ENCODE measurements around the gene FPGS.

The FPGS gene

DNA sequence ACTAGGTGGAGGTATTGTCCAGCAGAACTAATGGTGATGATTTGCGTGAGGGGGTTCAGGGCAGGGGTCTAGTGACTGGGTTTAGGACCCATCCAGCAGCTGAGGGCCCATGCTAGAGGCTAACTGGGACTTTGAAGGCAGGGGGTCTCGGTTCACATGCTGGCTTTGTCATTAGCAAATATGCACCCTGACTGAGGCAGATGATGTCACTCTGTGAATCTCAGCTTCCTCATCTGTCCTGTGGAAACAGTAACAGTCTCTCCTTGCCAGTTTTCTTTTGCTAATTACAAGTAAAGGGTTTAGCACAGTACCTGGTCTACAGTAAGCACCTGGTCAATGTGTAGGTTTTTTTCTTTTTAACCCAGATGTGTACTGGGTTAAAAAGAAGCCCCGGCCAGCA lies 29.4 kb upstream of the FPGS start:
- H3K56ac ChIP-seq (ENCODE audit: low read length): no peak overlapping the region
- no peak overlapping the region for H4K5ac ChIP-seq (ENCODE audit: low read length)
- H2BK15ac ChIP-seq (replicated peaks; ENCODE audit: low read depth): no peak overlapping the region
- H3K18ac ChIP-seq (ENCODE audit: low read length): no peak overlapping the region
- H3K4me2 ChIP-seq (ENCODE audit: low read length): no peak overlapping the region
- H3K4ac ChIP-seq (ENCODE audit: low read depth, low read length): no peak overlapping the region
- no peak overlapping the region for H3K4me3 ChIP-seq (ENCODE audit: low read length)
- DNase-seq: no peak
- H2BK120ac ChIP-seq (ENCODE audit: low read depth, low read length): no peak overlapping the region
- peaks cover 6% of the 10 kb centered on the region for H3K4me1 ChIP-seq (ENCODE audit: control insufficient read depth, low read depth, low read length)
- no peak overlapping the region for H2BK5ac ChIP-seq (ENCODE audit: low read length)
- H3K27me3 ChIP-seq (ENCODE audit: insufficient read depth, low read length, poor library complexity): no peaks in the 10 kb centered on the region
- no peaks in the 10 kb centered on the region for H3K79me1 ChIP-seq (ENCODE audit: low read length)
- no peaks in the 10 kb centered on the region for H3K36me3 ChIP-seq (ENCODE audit: control insufficient read depth, insufficient read depth, low read length)
- no peaks in the 10 kb centered on the region for H3K79me2 ChIP-seq (ENCODE audit: control insufficient read depth, insufficient read depth, low read length)
- H4K8ac ChIP-seq (ENCODE audit: low read depth, low read length): no peak overlapping the region
- H3K9ac ChIP-seq (ENCODE audit: low read length): no peak overlapping the region
- no CpG with 5 or more reads among the region's 3 CpGs for WGBS (ENCODE audit: extremely low coverage, insufficient coverage, low lambda C conversion rate)
- H3K23ac ChIP-seq (ENCODE audit: low read length): no peak overlapping the region
- H2AK5ac ChIP-seq (ENCODE audit: low read length): no peak overlapping the region
- no peak overlapping the region for H3K27ac ChIP-seq (ENCODE audit: low read depth, low read length)

DNA sequence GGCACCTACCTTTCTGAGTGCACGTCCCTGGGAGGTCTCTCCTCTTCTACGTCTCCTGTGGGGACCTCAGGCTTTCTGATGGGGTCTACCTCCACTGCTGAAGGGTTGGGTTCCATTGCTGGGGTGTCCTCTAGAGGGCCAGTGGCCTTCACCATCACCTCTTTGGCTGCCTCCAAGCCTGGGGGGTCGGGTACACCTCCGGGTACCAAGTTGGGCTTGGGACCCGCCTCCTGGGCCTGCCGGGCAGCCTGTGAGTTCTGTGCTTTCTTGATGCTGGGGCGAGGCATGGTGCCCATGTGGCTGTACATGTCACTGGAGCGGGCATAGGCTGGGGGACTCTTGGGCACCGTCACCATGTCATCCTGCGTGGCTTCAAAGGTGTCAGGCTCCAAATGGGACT lies 28.7 kb upstream of the FPGS start:
- Histone ChIP-seq H3K4ac (ENCODE audit: low read depth, low read length) (no peak overlapping the region), H3K18ac (ENCODE audit: low read length) (no peak overlapping the region), H3K4me1 (ENCODE audit: control insufficient read depth, low read depth, low read length) (peaks cover 6% of the 10 kb centered on the region), H3K4me3 (ENCODE audit: low read length) (no peak overlapping the region), H3K27ac (ENCODE audit: low read depth, low read length) (no peak overlapping the region), H3K56ac (ENCODE audit: low read length) (no peak overlapping the region), H2AK5ac (ENCODE audit: low read length) (no peak overlapping the region), H4K5ac (ENCODE audit: low read length) (no peak overlapping the region), H4K8ac (ENCODE audit: low read depth, low read length) (no peak overlapping the region), H2BK120ac (ENCODE audit: low read depth, low read length) (no peak overlapping the region), H2BK5ac (ENCODE audit: low read length) (no peak overlapping the region), H3K23ac (ENCODE audit: low read length) (no peak overlapping the region), H3K27me3 (ENCODE audit: insufficient read depth, low read length, poor library complexity) (no peaks in the 10 kb centered on the region), H3K79me1 (ENCODE audit: low read length) (no peaks in the 10 kb centered on the region), H3K36me3 (ENCODE audit: control insufficient read depth, insufficient read depth, low read length) (no peaks in the 10 kb centered on the region), H3K79me2 (ENCODE audit: control insufficient read depth, insufficient read depth, low read length) (no peaks in the 10 kb centered on the region), H3K4me2 (ENCODE audit: low read length) (no peak overlapping the region), H2BK15ac (replicated peaks; ENCODE audit: low read depth) (no peak overlapping the region), H3K9ac (ENCODE audit: low read length) (no peak overlapping the region)
- no peak for DNase-seq
- WGBS (ENCODE audit: extremely low coverage, insufficient coverage, low lambda C conversion rate): no CpG with 5 or more reads among the region's 10 CpGs

DNA sequence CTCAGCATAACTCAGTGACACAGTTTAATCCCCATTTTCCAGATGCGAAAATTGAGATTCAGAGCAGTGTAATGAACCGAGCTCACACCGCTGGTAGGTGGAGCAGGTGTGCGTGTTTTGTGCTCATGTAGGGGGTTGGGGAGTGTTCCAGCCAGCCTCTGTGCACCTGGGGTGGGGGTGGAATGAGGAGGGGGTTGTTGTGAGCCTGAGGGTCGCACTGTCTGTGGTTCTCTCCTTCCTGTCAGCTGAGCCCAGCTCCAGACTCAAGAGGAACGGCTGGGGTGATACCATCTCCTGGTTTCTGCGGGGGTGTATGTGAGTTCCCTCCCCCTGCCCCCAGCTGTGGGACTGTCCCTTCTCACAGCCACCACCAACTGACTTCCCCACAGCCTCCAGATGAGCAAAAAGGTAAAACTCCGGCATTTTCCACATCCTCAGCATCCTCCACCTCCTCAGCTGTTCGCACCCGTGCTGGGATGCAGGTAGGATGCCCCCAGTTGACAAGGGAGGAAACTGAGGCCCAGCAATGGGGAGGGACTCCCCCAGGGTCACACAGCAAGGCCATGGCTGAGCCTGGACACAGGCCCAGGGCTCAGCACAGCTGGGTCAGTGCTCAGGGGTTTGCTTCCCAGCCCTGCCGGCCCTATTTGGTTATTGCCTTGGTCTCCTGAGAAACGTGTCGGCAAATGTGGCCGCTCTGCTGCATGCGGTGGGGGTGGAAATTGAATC lies 26.3 kb upstream of the FPGS start:
- no peak overlapping the region for H4K5ac ChIP-seq (ENCODE audit: low read length)
- no peak overlapping the region for H3K4me3 ChIP-seq (ENCODE audit: low read length)
- WGBS (ENCODE audit: extremely low coverage, insufficient coverage, low lambda C conversion rate): no CpG with 5 or more reads among the region's 15 CpGs
- no peak overlapping the region for H2BK5ac ChIP-seq (ENCODE audit: low read length)
- H3K18ac ChIP-seq (ENCODE audit: low read length): no peak overlapping the region
- no peaks in the 10 kb centered on the region for H3K79me2 ChIP-seq (ENCODE audit: control insufficient read depth, insufficient read depth, low read length)
- H4K8ac ChIP-seq (ENCODE audit: low read depth, low read length): peak overlapping the region; percentile 40
- H3K4ac ChIP-seq (ENCODE audit: low read depth, low read length): no peak overlapping the region
- DNase-seq: peak; percentile 70
- no peaks in the 10 kb centered on the region for H3K36me3 ChIP-seq (ENCODE audit: control insufficient read depth, insufficient read depth, low read length)
- no peak overlapping the region for H3K9ac ChIP-seq (ENCODE audit: low read length)
- no peak overlapping the region for H3K27ac ChIP-seq (ENCODE audit: low read depth, low read length)
- no peak overlapping the region for H3K23ac ChIP-seq (ENCODE audit: low read length)
- no peak overlapping the region for H2AK5ac ChIP-seq (ENCODE audit: low read length)
- no peak overlapping the region for H2BK120ac ChIP-seq (ENCODE audit: low read depth, low read length)
- H3K27me3 ChIP-seq (ENCODE audit: insufficient read depth, low read length, poor library complexity): no peaks in the 10 kb centered on the region
- no peak overlapping the region for H2BK15ac ChIP-seq (replicated peaks; ENCODE audit: low read depth)
- no peaks in the 10 kb centered on the region for H3K79me1 ChIP-seq (ENCODE audit: low read length)
- H3K4me1 ChIP-seq (ENCODE audit: control insufficient read depth, low read depth, low read length): peaks cover 2% of the 10 kb centered on the region
- H3K4me2 ChIP-seq (ENCODE audit: low read length): no peak overlapping the region
- H3K56ac ChIP-seq (ENCODE audit: low read length): peak overlapping the region; percentile 17

DNA sequence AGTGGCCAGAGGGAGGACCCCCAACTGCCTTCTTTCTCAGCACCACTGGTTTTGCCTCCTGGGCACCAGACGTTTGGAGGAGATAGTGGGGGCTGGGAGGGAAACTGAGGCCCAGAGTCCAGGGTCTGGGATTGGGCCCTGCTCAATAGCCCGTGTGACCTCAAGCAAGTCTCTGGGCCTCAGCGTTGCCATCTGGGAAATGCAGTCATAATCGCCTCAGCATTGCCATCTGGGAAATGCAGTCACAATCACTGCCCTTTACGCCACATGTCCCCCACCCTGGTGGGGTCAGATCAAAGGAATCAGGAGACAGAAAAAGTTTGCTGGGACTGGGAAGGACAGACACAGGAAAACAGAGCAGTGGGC lies 25.8 kb upstream of the FPGS start:
- H3K4ac ChIP-seq (ENCODE audit: low read depth, low read length): no peak overlapping the region
- peak overlapping the region; percentile 40 for H4K8ac ChIP-seq (ENCODE audit: low read depth, low read length)
- H3K79me1 ChIP-seq (ENCODE audit: low read length): no peaks in the 10 kb centered on the region
- no peak overlapping the region for H2BK15ac ChIP-seq (replicated peaks; ENCODE audit: low read depth)
- no peaks in the 10 kb centered on the region for H3K36me3 ChIP-seq (ENCODE audit: control insufficient read depth, insufficient read depth, low read length)
- no peaks in the 10 kb centered on the region for H3K4me1 ChIP-seq (ENCODE audit: control insufficient read depth, low read depth, low read length)
- no peak overlapping the region for H3K4me3 ChIP-seq (ENCODE audit: low read length)
- no peak overlapping the region for H2BK5ac ChIP-seq (ENCODE audit: low read length)
- H4K5ac ChIP-seq (ENCODE audit: low read length): no peak overlapping the region
- no CpG with 5 or more reads among the region's 5 CpGs for WGBS (ENCODE audit: extremely low coverage, insufficient coverage, low lambda C conversion rate)
- no peak overlapping the region for H3K23ac ChIP-seq (ENCODE audit: low read length)
- H3K4me2 ChIP-seq (ENCODE audit: low read length): no peak overlapping the region
- H3K18ac ChIP-seq (ENCODE audit: low read length): no peak overlapping the region
- H3K9ac ChIP-seq (ENCODE audit: low read length): no peak overlapping the region
- H3K27me3 ChIP-seq (ENCODE audit: insufficient read depth, low read length, poor library complexity): no peaks in the 10 kb centered on the region
- H3K27ac ChIP-seq (ENCODE audit: low read depth, low read length): no peak overlapping the region
- no peak overlapping the region for H3K56ac ChIP-seq (ENCODE audit: low read length)
- no peak for DNase-seq
- H2AK5ac ChIP-seq (ENCODE audit: low read length): no peak overlapping the region
- no peaks in the 10 kb centered on the region for H3K79me2 ChIP-seq (ENCODE audit: control insufficient read depth, insufficient read depth, low read length)
- H2BK120ac ChIP-seq (ENCODE audit: low read depth, low read length): no peak overlapping the region

DNA sequence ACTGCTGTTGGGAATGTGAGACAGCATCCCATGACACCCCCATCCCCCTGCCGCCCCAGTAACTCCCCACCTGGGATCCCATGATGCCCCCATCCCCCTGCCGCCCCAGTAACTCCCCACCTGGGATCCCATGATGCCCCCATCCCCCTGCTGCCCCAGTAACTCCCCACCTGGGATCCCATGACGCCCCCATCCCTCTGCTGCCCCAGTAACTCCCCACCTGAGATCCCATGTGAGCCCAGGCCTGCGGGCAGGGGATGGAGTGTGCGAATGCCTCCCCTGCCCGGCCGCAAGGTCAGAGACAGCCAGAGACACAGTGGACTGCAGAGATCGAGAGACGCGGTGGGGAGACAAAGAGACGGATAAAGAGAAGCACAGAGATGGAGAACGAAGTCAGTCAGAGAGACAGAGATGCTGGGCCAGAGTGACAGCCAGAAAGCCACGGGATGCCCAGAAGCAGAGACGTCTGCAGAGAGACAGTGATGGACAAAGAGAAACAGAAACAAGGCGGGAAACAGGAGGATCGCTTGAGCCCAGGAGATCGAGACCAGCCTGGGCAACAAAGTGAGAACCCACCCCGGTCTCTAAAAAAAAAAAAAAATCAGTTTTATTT lies 25.2 kb upstream of the FPGS start:
- Histone ChIP-seq H3K23ac (ENCODE audit: low read length) (no peak overlapping the region), H3K27ac (ENCODE audit: low read depth, low read length) (no peak overlapping the region), H3K4ac (ENCODE audit: low read depth, low read length) (no peak overlapping the region), H3K79me1 (ENCODE audit: low read length) (no peaks in the 10 kb centered on the region), H3K4me3 (ENCODE audit: low read length) (no peak overlapping the region), H3K18ac (ENCODE audit: low read length) (no peak overlapping the region), H4K8ac (ENCODE audit: low read depth, low read length) (no peak overlapping the region), H3K9ac (ENCODE audit: low read length) (no peak overlapping the region), H3K4me1 (ENCODE audit: control insufficient read depth, low read depth, low read length) (no peaks in the 10 kb centered on the region), H3K36me3 (ENCODE audit: control insufficient read depth, insufficient read depth, low read length) (no peaks in the 10 kb centered on the region), H4K5ac (ENCODE audit: low read length) (no peak overlapping the region), H3K56ac (ENCODE audit: low read length) (no peak overlapping the region), H3K27me3 (ENCODE audit: insufficient read depth, low read length, poor library complexity) (no peaks in the 10 kb centered on the region), H2BK120ac (ENCODE audit: low read depth, low read length) (no peak overlapping the region), H3K79me2 (ENCODE audit: control insufficient read depth, insufficient read depth, low read length) (no peaks in the 10 kb centered on the region), H2BK5ac (ENCODE audit: low read length) (no peak overlapping the region), H3K4me2 (ENCODE audit: low read length) (no peak overlapping the region), H2AK5ac (ENCODE audit: low read length) (no peak overlapping the region), H2BK15ac (replicated peaks; ENCODE audit: low read depth) (no peak overlapping the region)
- DNase-seq: no peak
- no CpG with 5 or more reads among the region's 18 CpGs for WGBS (ENCODE audit: extremely low coverage, insufficient coverage, low lambda C conversion rate)
